HUES64 (cell line): ENCODE results near the gene OR7A5.
"Not testable (repeated sequence)": the region's sequence is repeated elsewhere in the genome, so short reads cannot be mapped to it uniquely, and the experiment has no call there.

ENCODE experiments used
- H3K27ac ChIP-seq: 2 replicates; pipeline ENCODE4 v1.7.0; 2013; ENCODE audit warnings: low read depth, low read length, inconsistent platforms
- H3K27me3 ChIP-seq: 2 replicates; pipeline ENCODE4 v1.6.1; 2013; ENCODE audit warnings: mild to moderate bottlenecking, low read length; ENCODE audit not compliant: insufficient read depth
- H3K36me3 ChIP-seq: 2 replicates; pipeline ENCODE4 v1.6.1; 2013; ENCODE audit warnings: mild to moderate bottlenecking, low read length; ENCODE audit not compliant: insufficient read depth
- H3K4me1 ChIP-seq: 2 replicates; pipeline ENCODE4 v1.6.1; 2013; ENCODE audit warnings: mild to moderate bottlenecking, low read length, moderate library complexity; ENCODE audit not compliant: insufficient read depth
- H3K4me3 ChIP-seq: 2 replicates; pipeline ENCODE4 v1.5.1; 2013; ENCODE audit warnings: mild to moderate bottlenecking, low read length, moderate library complexity
- H3K9ac ChIP-seq: 2 replicates; pipeline ENCODE4 v1.6.1; 2013; ENCODE audit warnings: mild to moderate bottlenecking, low read depth, low read length
- H3K9me3 ChIP-seq: 2 replicates; pipeline ENCODE4 v1.6.1; 2013; ENCODE audit warnings: low read depth, low read length; ENCODE audit not compliant: insufficient read depth
- WGBS: fragments of 150-250, 120-280 bp; methylation state at CpG from one replicate; pipeline ENCODE4 v1.1.7; 2013; ENCODE audit warnings: missing lambda C conversion rate; 5-methylcytosine and 5-hydroxymethylcytosine counted together

Gene OR7A5

DNA sequence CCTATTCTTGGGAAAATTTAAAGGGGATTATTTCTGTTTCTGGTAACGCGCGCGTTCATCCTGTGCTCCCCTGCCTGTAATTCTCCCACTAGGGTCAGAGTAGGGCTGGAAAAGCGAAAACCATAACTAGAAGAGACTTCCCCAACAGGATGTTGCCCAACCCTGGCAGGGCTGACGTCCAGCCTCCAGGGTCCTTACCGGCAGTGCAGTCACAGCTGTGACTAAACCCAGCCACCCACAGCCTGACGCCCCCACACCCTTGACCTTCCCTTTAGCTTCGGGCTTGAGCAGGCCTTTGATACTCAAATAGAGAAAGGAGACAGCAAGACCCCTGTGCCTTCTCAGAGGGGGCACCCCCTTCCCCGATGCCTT is 50.3 kb downstream of the OR7A5 start:
- 88% methylated on average over 7 of the region's 10 CpGs for WGBS
- not testable (repeated sequence) for H3K4me3 ChIP-seq, H3K4me1 ChIP-seq, H3K27ac ChIP-seq, H3K36me3 ChIP-seq, H3K9ac ChIP-seq, H3K27me3 ChIP-seq
- peaks cover 30% of the 10 kb centered on the region for H3K9me3 ChIP-seq

DNA sequence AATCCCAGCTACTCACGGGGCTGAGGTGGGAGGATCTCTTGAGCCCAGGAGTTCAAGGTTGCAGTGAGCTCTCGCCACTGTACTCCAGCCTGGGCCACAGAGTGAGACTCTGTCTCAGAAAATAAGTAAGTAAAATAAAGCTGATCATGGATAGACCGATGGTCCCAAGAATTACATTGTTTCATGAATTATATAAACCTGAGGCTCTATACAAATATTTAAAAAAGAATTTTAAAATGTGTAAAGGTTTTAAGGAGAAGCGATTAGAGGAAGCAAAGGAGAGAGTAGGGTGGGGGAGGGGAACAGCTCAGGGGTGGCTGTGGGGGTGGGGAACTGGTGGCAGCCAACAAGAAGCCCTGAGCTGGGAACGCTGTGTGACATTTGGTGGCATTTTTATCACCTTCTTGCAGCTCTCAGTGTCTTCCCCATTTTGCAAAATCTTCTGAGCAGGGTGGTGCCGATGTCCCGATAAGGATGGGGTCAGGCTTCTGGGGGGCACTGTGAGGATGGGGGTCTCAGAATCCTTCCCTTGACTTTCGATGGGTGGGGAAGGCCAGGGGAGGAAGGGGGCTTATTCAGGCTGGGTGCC is 51.5 kb downstream of the OR7A5 start:
- not testable (repeated sequence) for H3K27me3 ChIP-seq, H3K4me1 ChIP-seq, H3K4me3 ChIP-seq, H3K36me3 ChIP-seq, H3K27ac ChIP-seq, H3K9ac ChIP-seq
- WGBS = 71% methylated on average over 6 of the region's 8 CpGs
- peaks cover 28% of the 10 kb centered on the region for H3K9me3 ChIP-seq

DNA sequence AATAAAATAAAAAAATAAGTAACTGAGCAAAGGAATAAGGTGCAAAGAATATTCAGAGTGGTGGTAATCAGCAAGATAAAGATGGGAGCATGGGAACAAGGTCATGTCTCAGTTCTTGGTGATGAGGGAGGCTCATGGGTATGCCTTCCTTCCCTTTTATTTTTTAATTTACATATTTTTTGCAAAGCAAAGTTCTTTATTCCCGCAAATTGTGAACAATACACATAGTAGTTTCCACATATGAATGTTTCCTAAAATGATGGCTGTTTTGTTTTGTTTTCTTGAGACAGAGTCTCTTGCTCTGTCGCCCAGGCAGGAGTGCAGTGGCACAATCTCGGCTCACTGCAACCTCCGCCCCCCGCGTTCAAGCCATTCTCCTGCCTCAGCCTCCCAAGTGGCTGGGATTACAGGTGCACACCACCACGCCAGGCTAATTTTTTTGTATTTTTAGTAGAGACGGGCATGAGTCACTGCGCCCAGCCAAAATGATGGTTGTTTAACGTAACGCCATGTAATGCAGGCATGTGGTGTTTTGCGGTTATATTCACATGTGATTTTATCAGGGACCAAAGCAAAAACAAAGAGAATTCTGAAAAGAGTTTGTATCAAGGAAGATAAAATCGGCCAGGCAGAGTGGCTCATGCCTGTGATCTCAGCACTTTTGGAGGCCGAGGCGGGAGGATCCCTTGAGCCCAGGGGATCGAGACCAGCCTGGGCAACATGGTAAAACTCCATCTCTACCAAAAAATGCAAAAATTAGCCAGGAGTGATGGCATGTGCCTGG is 52.2 kb downstream of the OR7A5 start:
- H3K9me3 ChIP-seq = peaks cover 26% of the 10 kb centered on the region; the same call in 1 of the 2 replicates
- H3K4me3 ChIP-seq = no peak overlapping the region
- no peaks in the 10 kb centered on the region for H3K4me1 ChIP-seq
- H3K9ac ChIP-seq = no peak overlapping the region
- no peak overlapping the region for H3K27ac ChIP-seq
- 89% methylated on average over 16 of the region's 16 CpGs for WGBS
- H3K36me3 ChIP-seq = no peaks in the 10 kb centered on the region
- no peaks in the 10 kb centered on the region for H3K27me3 ChIP-seq

DNA sequence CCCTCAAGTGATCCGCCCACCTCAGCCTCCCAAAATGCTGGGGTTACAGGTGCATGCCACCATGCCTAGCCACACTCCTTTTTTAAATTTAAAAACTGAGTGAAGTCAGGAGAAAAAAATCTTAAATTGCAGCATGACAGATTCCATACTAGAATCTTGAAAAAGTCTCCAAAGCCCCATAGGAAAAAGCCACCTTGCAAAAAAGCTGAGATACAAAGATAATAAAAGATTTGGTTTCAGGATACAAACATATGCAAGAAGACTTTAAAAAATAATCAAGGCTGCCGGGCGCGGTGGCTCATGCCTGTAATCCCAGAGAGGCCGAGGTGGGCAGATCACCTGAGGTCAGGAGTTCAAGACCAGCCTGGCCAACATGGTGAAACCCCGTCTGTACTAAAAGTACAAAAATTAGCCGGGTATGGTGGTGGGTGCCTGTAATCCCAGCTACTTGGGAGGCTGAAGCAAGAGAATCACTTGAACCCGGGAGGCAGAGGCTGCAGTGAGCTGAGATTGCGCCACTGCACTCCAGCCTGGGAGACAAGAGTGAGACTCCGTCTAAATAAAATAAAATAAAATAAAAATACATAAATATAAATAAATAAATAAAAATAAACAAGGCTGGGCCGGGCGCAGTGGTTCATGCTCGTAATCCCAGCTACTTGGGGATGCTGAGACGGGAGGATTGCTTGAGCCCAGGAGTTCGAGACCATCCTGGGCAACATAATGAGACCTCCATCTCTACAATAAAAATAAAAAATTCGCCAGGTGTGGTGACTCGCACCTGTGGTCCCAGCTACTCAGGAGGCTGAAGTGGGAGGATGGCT is 53.1 kb downstream of the OR7A5 start:
- H3K9me3 ChIP-seq = peaks cover 22% of the 10 kb centered on the region; the same call in 1 of the 2 replicates
- H3K27me3 ChIP-seq, H3K9ac ChIP-seq, H3K4me1 ChIP-seq, H3K36me3 ChIP-seq, H3K27ac ChIP-seq, H3K4me3 ChIP-seq: not testable (repeated sequence)
- 88% methylated on average over 14 of the region's 17 CpGs for WGBS

DNA sequence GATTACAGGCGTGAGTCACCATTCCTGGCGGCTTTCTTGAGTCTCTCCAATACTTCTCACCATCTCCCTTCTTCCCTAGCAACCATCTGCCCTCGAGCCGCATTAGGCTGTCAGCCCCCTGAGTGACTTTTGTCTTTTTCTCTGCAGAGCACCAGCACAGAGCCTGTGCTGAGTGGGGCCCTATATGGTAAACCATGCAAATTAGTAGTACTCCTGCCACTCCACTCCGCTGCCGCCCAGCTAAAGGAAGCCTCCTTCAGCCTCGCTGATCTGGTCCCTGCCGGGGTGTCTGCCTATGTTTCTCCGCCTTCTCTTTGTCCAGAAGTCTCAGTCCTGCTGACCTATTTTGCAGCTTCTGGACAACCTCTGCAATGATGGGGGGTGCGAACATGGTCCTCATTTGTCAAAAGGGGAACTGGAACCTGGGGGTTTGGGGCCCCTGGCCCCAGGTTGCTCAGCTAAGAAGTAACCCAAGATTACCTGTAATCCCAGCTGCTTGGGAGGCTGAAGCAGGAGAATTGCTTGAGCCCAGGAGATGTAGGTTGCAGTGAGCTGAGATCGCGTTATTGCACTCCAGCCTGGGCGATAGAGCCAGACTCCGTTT is 54.3 kb downstream of the OR7A5 start:
- peaks cover 21% of the 10 kb centered on the region; the same call in 1 of the 2 replicates for H3K9me3 ChIP-seq
- H3K9ac ChIP-seq, H3K27me3 ChIP-seq, H3K4me1 ChIP-seq, H3K27ac ChIP-seq, H3K36me3 ChIP-seq, H3K4me3 ChIP-seq: not testable (repeated sequence)
- WGBS = 88% methylated on average over 7 of the region's 14 CpGs

DNA sequence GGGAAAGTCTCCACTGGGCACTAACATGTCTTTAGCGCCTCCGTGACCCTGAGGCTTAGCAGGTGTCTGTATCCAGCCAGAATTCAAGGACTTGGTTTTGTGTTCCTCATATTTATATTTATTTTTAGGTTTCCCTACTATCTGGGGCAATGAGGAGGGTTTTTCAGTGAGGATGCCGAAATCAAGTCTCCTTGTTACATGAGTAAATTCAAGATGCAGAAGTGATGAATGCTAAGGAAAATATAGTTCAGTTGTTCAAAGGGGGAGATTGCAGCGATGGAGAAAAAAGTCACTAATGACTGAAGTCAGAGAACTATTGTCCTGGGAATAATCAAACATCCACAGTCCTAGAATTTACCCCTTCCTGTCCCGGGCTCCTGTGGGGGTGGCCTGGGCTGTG is 55.8 kb downstream of the OR7A5 start:
- 80% methylated on average over 4 of the region's 5 CpGs for WGBS
- Histone ChIP-seq H3K27ac (no peak overlapping the region), H3K9ac (no peak overlapping the region)

DNA sequence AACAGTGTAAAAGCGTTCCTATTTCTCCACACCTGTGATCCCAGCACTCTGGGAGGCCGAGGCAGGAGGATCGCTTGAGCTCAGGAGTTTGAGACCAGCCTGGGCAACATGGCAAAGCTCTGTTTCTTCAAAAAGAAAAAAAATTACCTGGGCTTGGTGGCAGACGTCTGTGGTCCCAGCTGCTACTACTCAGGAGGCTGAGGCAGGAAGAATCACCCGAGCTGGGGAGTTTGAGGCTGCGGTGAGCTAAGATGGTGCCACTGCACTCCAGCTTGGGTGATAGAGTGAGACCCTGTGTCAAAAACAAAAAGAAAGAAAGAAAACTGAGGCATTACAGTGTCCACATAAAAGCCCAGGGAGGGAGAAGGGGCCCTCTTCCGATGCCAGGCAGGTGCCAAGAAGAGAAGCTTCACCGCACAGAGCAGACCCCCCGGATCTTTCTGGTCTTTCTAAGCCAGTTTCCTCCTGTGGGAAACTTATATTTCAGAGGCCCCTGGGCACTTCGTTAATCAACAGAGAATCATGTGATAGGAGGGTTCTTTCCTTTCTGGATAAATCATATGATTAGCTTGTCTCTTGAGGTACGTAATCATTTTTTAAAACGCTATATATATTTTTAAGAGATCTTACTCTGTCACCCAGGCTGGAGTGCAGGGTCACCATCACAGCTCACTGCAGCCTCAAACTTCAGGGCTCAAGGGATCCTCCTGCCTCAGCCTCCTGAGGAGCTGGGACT is 56.7 kb downstream of the OR7A5 start, which contains the start of gene ADGRE2:
ADGRE2 (minus strand) TSS at position 451 of the 736 bp plus-strand sequence. CDS start 1,804 bp downstream, outside the sequence.
- H3K36me3 ChIP-seq, H3K9ac ChIP-seq, H3K27ac ChIP-seq, H3K4me1 ChIP-seq, H3K27me3 ChIP-seq, H3K4me3 ChIP-seq: not testable (repeated sequence)
- WGBS = 76% methylated on average over 10 of the region's 12 CpGs
- H3K9me3 ChIP-seq = peaks cover 20% of the 10 kb centered on the region; the same call in 1 of the 2 replicates

More for the DNA sequence above, 55.8 kb downstream of the OR7A5 start:
- Histone ChIP-seq H3K36me3 (no peaks in the 10 kb centered on the region), H3K4me1 (no peaks in the 10 kb centered on the region), H3K9me3 (peaks cover 20% of the 10 kb centered on the region; the same call in 1 of the 2 replicates), H3K4me3 (no peak overlapping the region), H3K27me3 (peaks cover 5% of the 10 kb centered on the region)

DNA sequence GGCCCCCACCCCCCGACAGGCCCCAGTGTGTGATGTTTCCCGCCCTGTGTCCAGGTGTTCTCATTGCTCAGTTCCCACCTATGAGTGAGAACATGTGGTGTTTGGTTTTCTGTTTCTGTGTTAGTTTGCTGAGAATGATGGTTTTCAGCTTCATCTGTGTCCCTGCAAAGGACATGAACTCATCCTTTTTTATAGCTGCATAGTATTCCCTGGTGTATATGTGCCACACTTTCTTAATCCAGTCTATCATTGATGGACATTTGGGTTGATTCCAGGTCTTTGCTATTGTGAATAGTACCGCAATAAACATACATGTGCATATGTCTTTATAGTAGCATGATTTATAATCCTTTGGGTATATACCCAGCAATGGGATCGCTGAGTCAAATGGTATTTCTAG is 57.3 kb downstream of the OR7A5 start:
- H3K9ac ChIP-seq, H3K4me3 ChIP-seq, H3K4me1 ChIP-seq, H3K27me3 ChIP-seq, H3K27ac ChIP-seq, H3K36me3 ChIP-seq: not testable (repeated sequence)
- peaks cover 14% of the 10 kb centered on the region; the same call in 1 of the 2 replicates for H3K9me3 ChIP-seq
- 67% methylated on average over 1 of the region's 4 CpGs for WGBS
